Panc1 (cell line): ENCODE data around the gene AFF3. TPM values are rescaled to one million over a fixed set of nuclear protein-coding genes. Genes with fewer than 3 reads are reported as not detected.

ENCODE experiments used
- ATAC-seq: fragments of 200-7000 bp; cut with Tn5 transposase; 2 replicates; pipeline ENCODE4 v1.9.1; 2020; ENCODE audit warnings: mild to moderate bottlenecking, moderate library complexity
- BruUV-seq: library from RNA; stranded (reverse); fragments of 400-500 nt; replicated peaks from 2 replicates; lab custom pipeline; 2021; lab: Mats Ljungman, UMichigan
- CTCF ChIA-PET: fragments of 300-600 bp; sonication (Branson Sonifier 250); formaldehyde crosslinking; loops from one replicate; lab custom pipeline; 2022; ENCODE audit warnings: antibody characterized with exemption; lab: Charles Lee
- POLR2A ChIA-PET: fragments of 300-600 bp; sonication (Branson Sonifier 250); formaldehyde crosslinking; loops from one replicate; lab custom pipeline; 2022; ENCODE audit warnings: antibody characterized with exemption; lab: Charles Lee
- DNase-seq: peaks from one replicate; pipeline ENCODE4 v3.0.0-alpha.2; 2010; ENCODE audit warnings: low read depth, low spot score
- H3K27ac ChIP-seq: 2 replicates; pipeline ENCODE4 v1.5.1; 2011; ENCODE audit warnings: mild to moderate bottlenecking, low read length, inconsistent platforms
- H3K27me3 ChIP-seq: fragments of 200-500 bp; sonication (Bioruptor generic); 2 replicates; pipeline ENCODE4 v1.6.0; 2014; ENCODE audit warnings: low read length, inconsistent platforms; ENCODE audit not compliant: control insufficient read depth, insufficient read depth
- H3K36me3 ChIP-seq: fragments of 200-500 bp; sonication (Bioruptor generic); 2 replicates; pipeline ENCODE4 v1.5.1; 2014; ENCODE audit warnings: inconsistent platforms, mild to moderate bottlenecking, low read length, moderate library complexity; ENCODE audit not compliant: control insufficient read depth, insufficient read depth
- H3K4me1 ChIP-seq: 2 replicates; pipeline ENCODE4 v1.5.1; 2011; ENCODE audit warnings: inconsistent platforms, mild to moderate bottlenecking, low read length, moderate library complexity; ENCODE audit not compliant: control insufficient read depth, insufficient read depth
- H3K4me3 ChIP-seq, 2 experiments: 2 replicates each; pipeline ENCODE4 v1.5.1; 2011 to 2012; ENCODE audit warnings: low read depth in 2 of 2, low read length in 2 of 2, mild to moderate bottlenecking in 2 of 2, inconsistent platforms in 1 of 2, moderate library complexity in 1 of 2
- H3K9me3 ChIP-seq: fragments of 200-500 bp; sonication (Bioruptor generic); 2 replicates; pipeline ENCODE4 v1.5.1; 2014; ENCODE audit warnings: low read depth, mild to moderate bottlenecking, inconsistent platforms, low read length, moderate library complexity; ENCODE audit not compliant: control insufficient read depth, insufficient read depth
- CTCF ChIP-seq: fragments of 450-650 bp; IDR thresholded peaks from 2 replicates; pipeline ENCODE4 v1.5.1; 2017; ENCODE audit warnings: mild to moderate bottlenecking
- POLR2AphosphoS5 ChIP-seq: IDR thresholded peaks from 2 replicates; pipeline ENCODE4 v1.6.1; 2012; ENCODE audit warnings: mild to moderate bottlenecking, low read depth, low read length, moderate library complexity
- REST ChIP-seq, 2 experiments: IDR thresholded peaks; 2 replicates each; pipeline ENCODE4 v1.6.1; 2011 to 2012; ENCODE audit warnings: low read depth in 2 of 2, control low read depth in 1 of 2, low read length in 1 of 2, mild to moderate bottlenecking in 1 of 2, moderate library complexity in 1 of 2; ENCODE audit not compliant: insufficient read depth in 1 of 2
- SIN3A ChIP-seq: IDR thresholded peaks from 2 replicates; pipeline ENCODE4 v1.6.1; 2012; ENCODE audit warnings: low read depth, mild to moderate bottlenecking, low read length, moderate library complexity, borderline replicate concordance; ENCODE audit not compliant: insufficient read depth
- TCF7L2 ChIP-seq: IDR thresholded peaks from 2 replicates; pipeline ENCODE4 v1.6.1; 2011; ENCODE audit warnings: mild to moderate bottlenecking, low read depth, low read length, inconsistent platforms
- in situ Hi-C: cut with HindIII; loops from 2 replicates; pipeline ENCODE4 v1.10.0; 2016; ENCODE audit warnings: low sequenced_read_pairs, low pct_unique_long_range_greater_than_20kb
- intact Hi-C: fragments of 100-400 bp; cut with micrococcal nuclease; formaldehyde crosslinking; loops from one replicate; pipeline ENCODE4 v1.10.0; 2022; ENCODE audit not compliant: unreplicated experiment
- total RNA-seq: library from RNA; stranded (reverse); gene quantifications from one replicate; pipeline ENCODE4 v1.2.1, GENCODE V29; 2021; ENCODE audit not compliant: unreplicated experiment

The AFF3 gene
- total RNA-seq, 1 experiment from 2014 or later, result 2.2 TPM

GRCh38 chr2:99938250-99938649 lies 204.1 kb downstream of the AFF3 start:
- ATAC-seq (no peak), DNase-seq (no peak)
- POLR2A ChIA-PET, result interaction anchor here (0.7 kb wide), 1 partner anchor 52 kb away, joined by 5 read pairs; no protein-coding TSS in a partner anchor
- no peak overlapping the region for H3K27ac ChIP-seq
- no TSS peak for BruUV-seq
- in situ Hi-C loops, result no loop called here
- intact Hi-C loops, result no loop called here
- TF ChIP-seq POLR2AphosphoS5, result no peak
- no peak for TF ChIP-seq CTCF
- no peak for TF ChIP-seq SIN3A
- no peak for TF ChIP-seq TCF7L2
- peaks cover 4% of the 10 kb centered on the region; the same call in 1 of the 2 replicates for H3K27me3 ChIP-seq
- H3K4me3 ChIP-seq, result no peak overlapping the region
- no peaks in the 10 kb centered on the region for H3K9me3 ChIP-seq
- no peaks in the 10 kb centered on the region for H3K36me3 ChIP-seq
- no peaks in the 10 kb centered on the region for H3K4me1 ChIP-seq
- CTCF ChIA-PET, result no interaction called here

GRCh38 chr2:99936065-99936464 lies 206.3 kb downstream of the AFF3 start:
- DNase-seq (no peak), ATAC-seq (no peak)
- no peak overlapping the region for H3K27ac ChIP-seq
- ChIA-PET CTCF (no interaction called here), POLR2A (no interaction called here)
- no peaks in the 10 kb centered on the region for H3K4me1 ChIP-seq
- intact Hi-C loops, result no loop called here
- H3K9me3 ChIP-seq, result no peaks in the 10 kb centered on the region
- H3K36me3 ChIP-seq, result no peaks in the 10 kb centered on the region
- H3K27me3 ChIP-seq, result peaks cover 4% of the 10 kb centered on the region; the same call in 1 of the 2 replicates
- no peak overlapping the region for H3K4me3 ChIP-seq
- in situ Hi-C loops, result no loop called here
- no peak for TF ChIP-seq REST (IDR thresholded peaks at IDR 0.05; ENCODE audit: insufficient read depth in 1 of 2, low read depth in 2 of 2, low read length in 1 of 2)
- TF ChIP-seq POLR2AphosphoS5, result no peak
- TF ChIP-seq SIN3A, result no peak
- TF ChIP-seq TCF7L2, result no peak
- no peak for TF ChIP-seq CTCF
- no TSS peak for BruUV-seq
